ENCODE results near the gene NBPF12.
"Not testable (repeated sequence)": the region's sequence is repeated elsewhere in the genome, so short reads cannot be mapped to it uniquely, and the experiment has no call there.

NBPF12 gene

DNA sequence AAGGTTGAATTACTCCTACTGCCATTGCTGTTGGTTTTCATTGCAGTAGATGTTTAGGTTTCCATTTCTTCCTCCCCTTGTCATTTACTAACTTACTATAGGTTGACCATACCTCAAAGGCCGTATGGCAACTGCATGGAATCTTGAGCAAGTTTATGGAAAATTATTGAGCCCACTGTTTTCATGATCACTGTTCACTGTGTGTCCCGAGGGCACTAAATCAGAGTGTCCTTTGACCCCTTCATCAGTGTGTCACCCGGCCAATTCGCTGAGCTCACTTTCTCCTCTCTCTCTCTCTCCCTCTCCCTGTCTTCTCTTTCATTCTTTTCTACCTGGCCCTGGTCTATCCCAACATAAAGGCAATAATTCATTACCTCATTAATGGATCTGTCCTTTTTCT is 47.7 kb downstream of the NBPF12 start:
- not testable (repeated sequence) for DNase-seq

DNA sequence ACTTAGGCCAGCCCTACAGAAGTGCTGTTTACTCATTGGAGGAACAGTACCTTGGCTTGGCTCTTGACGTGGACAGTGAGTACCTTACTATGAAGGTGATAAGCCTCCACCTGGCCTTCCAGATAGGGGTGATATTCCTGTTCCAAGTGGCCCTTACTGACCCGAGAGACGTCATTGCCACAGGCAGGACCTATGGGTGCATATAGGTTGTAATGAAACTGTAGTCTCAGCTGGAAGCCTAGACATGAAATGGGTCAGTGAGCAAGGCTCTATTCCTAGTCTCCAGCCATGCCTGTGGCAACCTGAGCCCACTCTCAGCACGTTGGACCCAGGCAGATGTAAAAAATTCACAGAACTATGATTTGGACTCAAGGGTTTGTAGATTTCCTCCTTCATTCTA is 48.3 kb downstream of the NBPF12 start:
- not testable (repeated sequence) for DNase-seq

DNA sequence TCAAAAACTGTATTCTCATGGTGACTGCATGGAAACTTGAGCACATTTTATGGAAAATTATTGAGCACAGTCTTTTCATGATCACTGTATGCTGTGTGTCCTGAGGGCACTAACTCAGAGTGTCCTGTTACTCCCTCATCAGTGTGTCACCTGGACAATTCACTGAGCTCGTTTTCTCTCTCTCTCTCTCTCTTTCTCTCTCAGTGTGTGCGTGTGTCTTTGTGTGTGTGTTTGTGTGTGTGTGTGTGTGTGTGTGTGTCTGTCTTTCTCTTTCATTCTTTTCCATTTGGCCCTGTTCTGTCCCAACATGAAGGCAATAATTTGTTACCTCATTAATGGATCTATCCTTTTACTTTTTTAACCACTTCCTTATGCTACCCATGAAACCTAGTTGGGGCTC is 49.4 kb downstream of the NBPF12 start:
- not testable (repeated sequence) for DNase-seq

DNA sequence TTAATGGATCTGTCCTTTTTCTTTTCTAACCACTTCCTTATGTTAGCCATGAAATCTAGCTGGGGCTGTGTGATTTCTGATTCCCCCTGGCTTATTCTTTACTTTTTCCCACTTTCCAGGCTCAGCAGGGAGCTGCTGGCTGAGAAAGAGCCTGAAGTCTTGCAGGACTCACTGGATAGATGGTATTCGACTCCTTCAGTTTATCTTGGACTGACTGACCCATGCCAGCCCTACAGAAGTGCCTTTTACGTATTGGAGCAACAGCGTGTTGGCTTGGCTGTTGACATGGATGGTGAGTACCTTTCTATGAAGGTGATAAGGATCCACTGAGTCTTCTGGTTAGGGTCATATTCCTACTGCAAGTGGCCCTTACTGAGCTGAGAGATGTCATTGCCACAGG is 51.3 kb downstream of the NBPF12 start:
- DNase-seq, result not testable (repeated sequence)

DNA sequence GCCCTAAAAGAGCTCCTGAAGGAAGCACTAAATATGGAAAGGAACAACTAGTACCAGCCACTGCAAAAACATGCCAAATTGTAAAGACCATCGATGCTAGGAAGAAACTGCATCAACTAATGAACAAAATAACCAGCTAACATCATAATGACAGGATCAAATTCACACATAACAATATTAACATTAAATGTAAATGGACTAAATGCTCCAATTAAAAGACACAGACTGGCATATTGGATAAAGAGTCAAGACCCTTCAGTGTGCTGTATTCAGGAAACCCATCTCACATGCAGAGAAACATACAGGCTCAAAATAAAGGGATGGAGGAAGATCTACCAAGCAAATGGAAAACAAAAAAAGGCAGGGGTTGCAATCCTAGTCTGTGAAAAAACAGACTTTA is 70.4 kb downstream of the NBPF12 start:
- DNase-seq, result not testable (repeated sequence)

DNA sequence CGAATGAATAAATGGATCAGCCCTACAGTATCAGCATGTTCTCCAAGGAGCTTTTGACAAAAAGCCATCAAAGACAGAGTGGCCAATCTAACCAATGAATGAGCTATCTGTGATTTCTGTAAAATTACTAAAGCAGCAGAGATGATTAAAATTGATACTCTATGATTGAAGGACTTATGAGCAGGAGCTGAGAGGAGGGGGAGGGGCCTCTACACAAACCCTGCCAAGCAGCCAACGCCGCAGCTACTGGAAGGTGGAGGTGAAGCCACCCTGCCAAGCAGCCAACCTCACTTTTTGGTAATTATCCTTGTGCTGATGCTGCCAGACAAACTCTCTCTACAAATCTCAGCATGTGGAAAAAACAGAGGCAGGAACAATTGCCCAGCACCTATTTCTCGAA is 88.9 kb downstream of the NBPF12 start:
- not testable (repeated sequence) for DNase-seq

DNA sequence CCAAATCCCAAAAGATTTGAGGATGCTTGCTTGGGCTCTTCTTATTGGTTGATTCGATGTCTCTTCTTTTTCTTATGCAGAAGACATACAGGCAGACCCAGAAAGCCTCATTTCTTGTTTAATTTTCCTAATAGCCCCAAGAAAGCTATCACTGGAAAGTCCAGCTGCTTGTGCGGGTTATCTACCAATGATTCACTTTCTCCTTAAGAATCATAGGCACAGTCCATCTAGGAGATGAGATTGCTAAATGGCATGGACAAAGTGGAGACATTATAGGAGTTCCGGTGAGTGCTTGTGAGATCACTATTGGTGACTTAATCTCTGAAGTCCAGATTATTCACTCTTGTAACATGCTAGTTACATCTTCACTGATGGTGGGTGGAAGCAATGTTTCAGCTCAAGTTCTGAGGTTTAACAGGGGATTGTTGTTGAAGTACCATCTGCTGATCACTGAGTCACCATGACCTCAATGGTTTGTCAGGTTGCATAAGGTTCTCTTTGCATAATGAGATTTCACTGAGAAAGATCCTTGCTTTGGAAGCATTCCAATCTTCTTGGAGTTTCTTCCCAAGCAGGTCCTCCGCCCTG is 92.0 kb downstream of the NBPF12 start:
- DNase-seq, result peak; percentile 53 to 73

DNA sequence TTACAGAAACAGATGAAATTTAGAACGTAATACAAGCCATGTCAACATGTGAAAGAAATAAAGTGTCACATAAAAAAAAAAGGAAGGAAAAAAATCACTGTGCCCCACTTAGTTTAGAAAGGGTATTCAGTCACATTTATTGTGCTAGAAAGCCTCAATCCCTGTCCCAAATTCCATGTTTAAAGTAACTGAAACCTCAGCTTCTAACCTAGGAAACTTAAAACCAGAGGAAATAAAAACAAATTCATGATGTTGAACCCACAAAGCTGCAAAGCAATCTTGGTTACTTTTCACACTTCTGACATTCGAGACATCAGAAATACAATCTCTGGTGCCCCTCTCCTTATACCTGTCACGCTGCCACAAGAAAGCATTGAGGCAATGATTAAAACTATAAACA is 101.8 kb downstream of the NBPF12 start:
- DNase-seq, result no peak

DNA sequence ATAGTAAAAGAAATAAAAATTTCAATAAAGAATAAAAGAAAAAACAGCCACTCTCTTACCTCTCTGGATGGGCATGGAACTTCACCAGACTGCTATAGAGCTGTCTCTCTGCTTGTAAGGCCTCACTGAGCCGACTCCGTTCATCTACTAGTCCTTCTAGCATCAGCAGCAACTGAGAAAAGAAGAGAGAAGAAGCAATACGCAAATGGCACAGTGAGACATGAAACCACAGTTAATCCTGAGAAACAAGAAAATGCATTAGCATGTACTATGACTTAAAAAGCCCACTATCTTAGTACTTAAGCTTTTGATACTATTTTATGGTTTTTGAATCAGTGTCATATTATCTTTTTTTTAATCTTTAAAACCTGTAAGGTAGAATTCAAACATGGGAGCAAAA is 104.8 kb downstream of the NBPF12 start:
- not testable (repeated sequence) for DNase-seq

DNA sequence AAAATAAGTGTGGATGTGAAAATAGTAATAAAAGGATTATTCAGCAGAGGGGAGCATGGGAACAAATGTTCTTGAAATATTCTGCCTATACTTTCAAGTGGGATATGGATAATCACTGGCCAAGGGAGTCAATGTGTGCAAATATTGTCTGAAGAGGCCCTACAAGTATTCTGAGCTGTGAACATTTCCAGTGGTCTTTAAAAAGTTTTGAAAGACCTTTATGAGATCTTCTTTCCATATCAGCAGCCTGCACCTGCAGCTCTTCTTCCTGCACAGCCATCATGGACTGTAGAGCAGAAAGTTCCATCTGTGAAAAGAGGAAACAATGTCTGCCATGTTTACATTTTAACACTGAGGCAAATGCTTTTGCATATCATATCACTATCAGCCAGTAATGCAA is 106.4 kb downstream of the NBPF12 start:
- not testable (repeated sequence) for DNase-seq

All from inflammatory macrophage (primary cell).